Activated T-cell treated with anti-CD3 and anti-CD28 coated beads, Interleukin-2, amount 50 U/mL, for 24 hours (primary cell): Measurements from ENCODE around the gene ZNF778.

Experiments used
- DNase-seq: peaks from one replicate; pipeline ENCODE4 v3.0.0-alpha.2; 2020
- H3K27ac Mint-ChIP-seq: 2 replicates; pipeline ENCODE4 v1.8.0; 2020; ENCODE audit warnings: mild to moderate bottlenecking, mixed read lengths
- H3K27me3 Mint-ChIP-seq: 2 replicates; pipeline ENCODE4 v1.8.0; 2020; ENCODE audit warnings: mixed read lengths
- H3K36me3 Mint-ChIP-seq: 2 replicates; pipeline ENCODE4 v1.8.0; 2020; ENCODE audit warnings: low read depth, mixed read lengths
- H3K4me1 Mint-ChIP-seq: 2 replicates; pipeline ENCODE4 v1.8.0; 2020; ENCODE audit warnings: low read depth, mixed read lengths
- H3K4me3 Mint-ChIP-seq: 2 replicates; pipeline ENCODE4 v1.8.0; 2020; ENCODE audit warnings: mild to moderate bottlenecking, moderate library complexity, mixed read lengths
- H3K9me3 Mint-ChIP-seq: 2 replicates; pipeline ENCODE4 v1.8.0; 2020; ENCODE audit warnings: mixed read lengths

ZNF778 gene

GRCh38 chr16:89275837-89276720 is 58.6 kb downstream of the ZNF778 start:
- no peak for DNase-seq

GRCh38 chr16:89277049-89277448 is 59.5 kb downstream of the ZNF778 start:
- Mint-ChIP-seq H3K4me3 (no peak overlapping the region), H3K36me3 (peaks cover 71% of the 10 kb centered on the region), H3K4me1 (no peaks in the 10 kb centered on the region), H3K9me3 (no peaks in the 10 kb centered on the region), H3K27me3 (no peaks in the 10 kb centered on the region), H3K27ac (no peak overlapping the region)
- no peak for DNase-seq

More at GRCh38 chr16:89275837-89276720, 58.6 kb downstream of the ZNF778 start:
- Mint-ChIP-seq H3K36me3 (peaks cover 80% of the 10 kb centered on the region), H3K27me3 (no peaks in the 10 kb centered on the region), H3K27ac (peak overlapping the region; percentile 6), H3K4me3 (no peak overlapping the region), H3K9me3 (no peaks in the 10 kb centered on the region), H3K4me1 (no peaks in the 10 kb centered on the region)

GRCh38 chr16:89277641-89278341 is 60.3 kb downstream of the ZNF778 start:
- Mint-ChIP-seq H3K4me1 (no peaks in the 10 kb centered on the region), H3K9me3 (no peaks in the 10 kb centered on the region), H3K27ac (peak overlapping the region; percentile 44), H3K4me3 (no peak overlapping the region), H3K36me3 (peaks cover 63% of the 10 kb centered on the region), H3K27me3 (no peaks in the 10 kb centered on the region)
- DNase-seq: no peak

- Mint-ChIP-seq H3K36me3 (peaks cover 55% of the 10 kb centered on the region), H3K27me3 (no peaks in the 10 kb centered on the region), H3K4me3 (no peak overlapping the region), H3K4me1 (no peaks in the 10 kb centered on the region), H3K9me3 (no peaks in the 10 kb centered on the region), H3K27ac (peak overlapping the region; percentile 4)
- no peak for DNase-seq
These were observed 61.1 kb downstream of the ZNF778 start for GRCh38 chr16:89278441-89279240.

- Mint-ChIP-seq H3K4me3 (no peak overlapping the region), H3K27ac (no peak overlapping the region), H3K36me3 (peaks cover 43% of the 10 kb centered on the region), H3K27me3 (no peaks in the 10 kb centered on the region), H3K4me1 (no peaks in the 10 kb centered on the region), H3K9me3 (no peaks in the 10 kb centered on the region)
- no peak for DNase-seq
These were observed 62.4 kb downstream of the ZNF778 start for GRCh38 chr16:89279666-89280481.

- Mint-ChIP-seq H3K27me3 (no peaks in the 10 kb centered on the region), H3K4me3 (no peak overlapping the region), H3K27ac (peak overlapping the region; percentile 4), H3K9me3 (no peaks in the 10 kb centered on the region), H3K4me1 (no peaks in the 10 kb centered on the region), H3K36me3 (peaks cover 35% of the 10 kb centered on the region)
- DNase-seq: no peak
These were observed 63.2 kb downstream of the ZNF778 start for GRCh38 chr16:89280546-89281188.

- Mint-ChIP-seq H3K4me3 (no peak overlapping the region), H3K9me3 (no peaks in the 10 kb centered on the region), H3K27me3 (no peaks in the 10 kb centered on the region), H3K4me1 (no peaks in the 10 kb centered on the region), H3K36me3 (peaks cover 29% of the 10 kb centered on the region), H3K27ac (peak overlapping the region; percentile 4)
- no peak for DNase-seq
These were observed 63.7 kb downstream of the ZNF778 start for GRCh38 chr16:89281189-89281577.

GRCh38 chr16:89281829-89282228 is 64.3 kb downstream of the ZNF778 start:
- no peak for DNase-seq
- no peak overlapping the region for H3K27ac Mint-ChIP-seq
- peaks cover 29% of the 10 kb centered on the region for H3K36me3 Mint-ChIP-seq
- H3K27me3 Mint-ChIP-seq: no peaks in the 10 kb centered on the region
- no peaks in the 10 kb centered on the region for H3K4me1 Mint-ChIP-seq
- H3K4me3 Mint-ChIP-seq: no peak overlapping the region
- no peaks in the 10 kb centered on the region for H3K9me3 Mint-ChIP-seq

- H3K27me3 Mint-ChIP-seq: no peaks in the 10 kb centered on the region
- H3K4me1 Mint-ChIP-seq: no peaks in the 10 kb centered on the region
- H3K36me3 Mint-ChIP-seq: peaks cover 29% of the 10 kb centered on the region
- H3K4me3 Mint-ChIP-seq: no peak overlapping the region
- no peaks in the 10 kb centered on the region for H3K9me3 Mint-ChIP-seq
- no peak overlapping the region for H3K27ac Mint-ChIP-seq
- no peak for DNase-seq
These were observed 65.0 kb downstream of the ZNF778 start for GRCh38 chr16:89282523-89282922.

GRCh38 chr16:89283449-89283848 is 65.9 kb downstream of the ZNF778 start:
- H3K9me3 Mint-ChIP-seq: no peaks in the 10 kb centered on the region
- H3K36me3 Mint-ChIP-seq: peaks cover 29% of the 10 kb centered on the region
- no peaks in the 10 kb centered on the region for H3K27me3 Mint-ChIP-seq
- no peak overlapping the region for H3K4me3 Mint-ChIP-seq
- no peak for DNase-seq
- H3K4me1 Mint-ChIP-seq: no peaks in the 10 kb centered on the region
- H3K27ac Mint-ChIP-seq: no peak overlapping the region

GRCh38 chr16:89285381-89285780 is 67.9 kb downstream of the ZNF778 start:
- no peaks in the 10 kb centered on the region for H3K4me1 Mint-ChIP-seq
- DNase-seq: no peak
- no peak overlapping the region for H3K4me3 Mint-ChIP-seq
- H3K27me3 Mint-ChIP-seq: no peaks in the 10 kb centered on the region
- H3K9me3 Mint-ChIP-seq: no peaks in the 10 kb centered on the region
- peak overlapping the region; percentile 22 for H3K27ac Mint-ChIP-seq
- peaks cover 37% of the 10 kb centered on the region for H3K36me3 Mint-ChIP-seq

- Mint-ChIP-seq H3K9me3 (no peaks in the 10 kb centered on the region), H3K36me3 (peaks cover 43% of the 10 kb centered on the region), H3K27me3 (no peaks in the 10 kb centered on the region), H3K4me1 (no peaks in the 10 kb centered on the region), H3K27ac (peak overlapping the region; percentile 22), H3K4me3 (no peak overlapping the region)
- no peak for DNase-seq
These were observed 68.6 kb downstream of the ZNF778 start for GRCh38 chr16:89286096-89286495.
